GM19025 (cell line): Measurements from ENCODE around the gene FOLR3.
"Not testable (repeated sequence)": the region's sequence is repeated elsewhere in the genome, so short reads cannot be mapped to it uniquely, and the experiment has no call there.

Experiments
- ATAC-seq: cut with Tn5 transposase; IDR thresholded peaks from one replicate; pipeline ENCODE4 v1.9.1; 2021; ENCODE audit warnings: mild to moderate bottlenecking, low read depth, moderate library complexity; ENCODE audit not compliant: unreplicated experiment

FOLR3 gene

GRCh38 chr11:72157131-72157530 is 21.6 kb downstream of the FOLR3 start:
- ATAC-seq: no peak

DNA sequence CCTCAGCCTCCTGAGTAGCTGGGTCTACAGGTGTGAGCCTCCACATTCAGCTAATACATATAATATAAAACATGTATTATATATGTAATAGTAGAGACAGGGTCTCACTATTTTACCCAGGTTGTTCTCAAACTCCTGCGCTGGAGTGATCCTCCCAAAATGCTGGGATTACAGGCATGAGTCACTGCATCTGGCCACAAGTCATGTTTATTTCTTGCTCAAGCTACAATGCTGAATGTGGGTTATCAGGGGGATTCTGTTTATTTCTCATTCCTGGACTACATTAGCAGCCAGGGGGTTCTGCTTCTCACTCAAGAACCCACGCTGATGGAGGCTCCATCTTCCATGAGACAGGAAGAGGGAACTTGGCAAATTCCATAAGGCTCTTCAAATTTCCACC is 24.8 kb downstream of the FOLR3 start:
- no peak for ATAC-seq

DNA sequence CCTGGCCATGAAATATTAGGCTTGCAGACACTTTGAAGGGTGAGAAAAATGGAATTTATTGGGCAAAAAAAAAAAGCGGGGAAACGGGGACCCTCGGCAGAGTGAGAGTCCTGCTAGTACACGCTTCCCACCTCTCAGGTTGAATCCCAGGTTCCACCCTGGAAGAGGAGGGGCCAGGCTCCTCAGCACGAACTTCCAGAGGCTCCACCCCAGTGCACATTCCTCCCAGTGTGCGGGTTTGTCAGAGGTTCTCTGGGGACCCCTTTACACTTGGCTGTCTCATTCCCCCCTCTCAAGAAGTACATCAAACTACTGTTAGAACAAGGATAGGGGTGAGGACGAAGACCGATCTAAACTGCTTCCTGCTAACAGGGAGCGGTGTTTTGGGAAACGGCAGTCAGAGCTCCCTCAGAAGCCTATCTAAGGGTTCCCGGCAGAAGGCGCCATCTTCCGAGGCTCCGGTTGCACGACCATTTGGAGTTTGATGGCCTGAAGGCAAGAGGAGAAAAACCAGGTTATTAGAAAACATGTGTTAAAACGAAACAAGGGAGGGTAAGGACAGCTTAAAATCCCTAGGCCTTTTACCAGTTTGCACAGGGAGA is 27.5 kb downstream of the FOLR3 start:
- no peak for ATAC-seq

DNA sequence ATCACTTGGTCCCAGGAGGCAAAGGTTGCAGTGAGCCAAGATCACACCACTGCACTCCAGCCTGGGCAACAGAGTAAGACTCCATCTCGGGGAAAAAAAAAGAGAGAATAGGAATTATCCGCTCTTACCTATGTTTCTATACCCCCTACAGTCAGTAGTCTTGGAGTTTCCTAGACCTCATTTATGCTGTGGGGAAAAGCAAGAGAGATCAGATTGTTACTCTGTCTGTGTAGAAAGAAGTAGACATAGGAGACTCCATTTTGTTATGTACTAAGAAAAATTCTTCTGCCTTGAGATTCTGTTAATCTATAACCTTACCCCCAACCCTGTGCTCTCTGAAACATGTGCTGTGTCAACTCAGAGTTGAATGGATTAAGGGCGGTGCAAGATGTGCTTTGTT is 28.7 kb downstream of the FOLR3 start:
- ATAC-seq: not testable (repeated sequence)

- ATAC-seq: not testable (repeated sequence)
Observed at GRCh38 chr11:72169046-72169555, 33.6 kb downstream of the FOLR3 start.

- ATAC-seq: not testable (repeated sequence)
Observed at GRCh38 chr11:72169754-72170153, 34.2 kb downstream of the FOLR3 start.

GRCh38 chr11:72172043-72172442 is 36.5 kb downstream of the FOLR3 start:
- not testable (repeated sequence) for ATAC-seq

DNA sequence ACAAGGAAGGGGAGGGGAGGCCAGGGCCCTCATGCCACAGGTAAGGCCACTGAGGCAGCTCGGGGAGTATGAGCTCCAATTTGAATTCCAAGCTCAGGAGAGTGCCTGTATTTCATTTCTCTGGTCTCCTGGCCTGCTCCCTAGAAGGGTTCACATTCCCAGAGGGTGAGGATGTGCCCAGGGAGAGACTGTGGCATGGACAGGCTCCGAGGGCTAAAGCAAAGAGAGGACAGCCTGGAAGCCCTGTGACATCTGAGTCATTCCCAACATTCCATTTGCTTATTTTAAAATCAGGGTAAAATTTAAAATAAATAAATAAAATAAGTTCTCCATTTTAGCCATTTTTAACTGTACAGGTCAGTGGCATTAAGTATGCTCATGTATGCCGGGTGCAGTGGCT is 37.8 kb downstream of the FOLR3 start:
- no peak for ATAC-seq

- ATAC-seq: no peak
Observed at GRCh38 chr11:72174302-72175070, 39.0 kb downstream of the FOLR3 start.

DNA sequence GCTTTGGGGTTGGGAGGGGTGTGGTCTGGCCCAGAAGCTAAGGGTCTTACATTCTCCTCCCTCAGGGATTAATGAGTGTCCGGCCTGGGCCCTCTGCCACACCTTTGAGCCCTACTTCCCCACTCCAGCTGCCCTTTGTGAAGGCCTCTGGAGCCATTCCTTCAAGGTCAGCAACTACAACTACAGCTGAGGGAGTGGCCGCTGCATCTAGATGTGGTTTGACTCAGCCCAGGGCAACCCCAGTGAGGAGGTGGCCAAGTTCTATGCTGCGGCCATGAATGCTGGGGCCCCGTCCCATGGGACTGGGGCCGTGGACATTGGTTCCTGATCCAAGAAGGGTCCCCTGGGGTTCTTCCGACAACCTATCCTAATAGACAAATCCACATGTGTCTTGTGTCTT is 42.1 kb downstream of the FOLR3 start:
- no peak for ATAC-seq

GRCh38 chr11:72179049-72179803 is 43.7 kb downstream of the FOLR3 start:
- ATAC-seq: no peak

DNA sequence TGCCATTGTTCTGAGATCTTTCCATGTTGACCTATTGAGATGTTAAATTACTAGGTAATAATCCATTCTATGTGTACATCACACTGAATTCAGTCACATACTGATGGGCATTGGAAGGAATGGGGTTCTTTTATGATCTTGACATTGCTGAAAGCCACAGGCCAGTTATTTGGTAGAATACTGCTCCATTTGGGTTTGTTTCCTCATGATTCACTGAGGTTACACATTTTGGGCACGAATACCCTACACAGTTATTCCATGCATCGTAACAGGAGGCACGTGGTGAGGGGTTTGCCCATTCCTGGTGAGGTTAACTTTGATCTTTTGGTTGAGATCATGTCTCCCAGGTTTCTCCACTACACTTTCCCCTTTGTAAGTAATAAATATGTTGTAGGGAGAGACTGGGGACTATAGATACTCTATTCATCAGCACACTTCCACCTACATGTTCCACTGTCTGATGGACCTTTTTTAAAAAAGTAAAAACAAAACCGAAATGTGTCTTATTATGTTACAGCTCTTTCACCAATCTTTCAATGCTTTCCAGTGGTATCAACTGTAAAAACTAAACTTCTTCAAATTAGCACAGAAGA is 44.4 kb downstream of the FOLR3 start:
- ATAC-seq: no peak

DNA sequence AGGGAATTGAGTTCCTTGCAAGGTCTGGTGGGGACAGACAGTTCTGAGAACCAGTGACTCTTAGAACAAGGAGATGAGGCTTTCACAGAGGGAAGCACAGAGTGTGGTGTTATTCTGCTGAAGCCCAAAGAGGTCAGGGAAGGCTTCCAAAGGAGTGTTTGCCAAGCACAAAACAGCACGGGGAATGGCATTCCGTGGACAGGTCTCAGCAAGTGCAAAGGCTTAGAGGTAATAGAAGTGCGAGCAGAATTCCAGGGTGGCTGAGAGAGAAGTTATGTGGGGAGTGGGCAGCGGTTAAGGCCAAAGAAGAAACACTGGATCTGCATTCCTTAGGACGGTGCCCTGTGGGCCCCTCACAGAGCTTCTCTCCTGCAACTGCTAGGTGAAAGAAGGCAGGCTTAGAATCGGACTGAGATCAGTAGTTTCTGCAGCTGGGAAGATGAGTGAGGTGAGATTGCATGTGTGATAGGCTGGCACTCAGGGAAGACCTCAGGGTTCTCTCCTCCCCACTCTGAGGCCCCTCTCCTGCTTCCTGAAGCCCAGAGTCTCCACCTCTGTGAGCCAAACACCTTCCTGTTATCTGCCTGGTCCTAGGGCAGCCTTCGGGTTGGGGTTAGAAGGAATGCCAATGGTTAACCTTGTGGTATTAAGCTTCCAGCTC is 45.5 kb downstream of the FOLR3 start:
- ATAC-seq: not testable (repeated sequence)

GRCh38 chr11:72181553-72181958 is 46.0 kb downstream of the FOLR3 start:
- ATAC-seq: not testable (repeated sequence)

DNA sequence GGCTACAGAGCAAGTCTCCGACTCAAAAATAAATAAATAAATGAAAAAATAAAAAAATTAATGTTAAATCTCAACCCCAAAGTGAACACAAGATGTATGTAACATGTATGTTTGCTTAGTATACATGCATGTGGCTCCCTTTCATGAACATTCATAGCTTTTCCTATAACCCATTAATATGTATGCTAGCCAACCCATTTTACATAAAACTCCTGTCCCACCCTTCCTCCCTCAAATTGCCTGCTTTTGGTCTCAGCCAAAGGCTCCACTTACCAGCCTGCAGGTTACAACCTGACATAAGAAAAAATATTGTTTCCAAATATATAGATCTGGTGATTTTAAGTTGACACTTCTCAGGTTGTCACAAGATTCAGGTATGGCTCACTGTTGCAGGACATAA is 52.7 kb downstream of the FOLR3 start:
- ATAC-seq: no peak
